AG04450 (cell line): ENCODE measurements around the gene MYH7B. TPM values are rescaled to one million over a fixed set of nuclear protein-coding genes. Genes with fewer than 3 reads are reported as not detected.

Source experiments
- CTCF ChIA-PET: fragments of 300-600, 350-600 bp; formaldehyde crosslinking; extraction: SDS; loops from one replicate; lab custom pipeline; 2022; ENCODE audit warnings: antibody characterized with exemption, inconsistent platforms; lab: Charles Lee
- POLR2A ChIA-PET: fragments of 350-600 bp; formaldehyde crosslinking; extraction: SDS; loops from one replicate; lab custom pipeline; 2021; ENCODE audit warnings: antibody characterized with exemption, inconsistent platforms; lab: Yijun Ruan, JAX
- DNase-seq: peaks from one replicate; pipeline ENCODE4 v3.0.0-alpha.2; 2011; ENCODE audit warnings: low read depth, low spot score
- H3K27ac ChIP-seq: one replicate; pipeline ENCODE4 v1.5.1; 2012; ENCODE audit warnings: low read depth, low read length, control low read depth
- H3K27me3 ChIP-seq: one replicate; pipeline ENCODE4 v1.6.0; 2012; ENCODE audit warnings: low read length; ENCODE audit not compliant: control insufficient read depth, insufficient read depth
- H3K4me3 ChIP-seq: 2 replicates; pipeline ENCODE4 v1.5.1; 2011; ENCODE audit warnings: mild to moderate bottlenecking, low read depth, low read length, control low read depth
- H3K9me3 ChIP-seq: 2 replicates; pipeline ENCODE4 v1.5.1; 2012; ENCODE audit warnings: low read length; ENCODE audit not compliant: control insufficient read depth, insufficient read depth
- polyA plus RNA-seq: library from polyadenylated mRNA; depleted of rRNA; stranded (reverse); fragments of >200 nt; gene quantifications from 2 replicates; pipeline ENCODE4 v1.2.3, GENCODE V29; 2011
- TF ChIP-seq, protein P1 (sequence below): IDR thresholded peaks from 2 replicates; pipeline ENCODE4 v1.5.1; 2011; ENCODE audit warnings: low read depth, low read length, control low read depth, inconsistent platforms

Gene MYH7B
- polyA plus RNA-seq, 1 experiment = 0.02 TPM

DNA sequence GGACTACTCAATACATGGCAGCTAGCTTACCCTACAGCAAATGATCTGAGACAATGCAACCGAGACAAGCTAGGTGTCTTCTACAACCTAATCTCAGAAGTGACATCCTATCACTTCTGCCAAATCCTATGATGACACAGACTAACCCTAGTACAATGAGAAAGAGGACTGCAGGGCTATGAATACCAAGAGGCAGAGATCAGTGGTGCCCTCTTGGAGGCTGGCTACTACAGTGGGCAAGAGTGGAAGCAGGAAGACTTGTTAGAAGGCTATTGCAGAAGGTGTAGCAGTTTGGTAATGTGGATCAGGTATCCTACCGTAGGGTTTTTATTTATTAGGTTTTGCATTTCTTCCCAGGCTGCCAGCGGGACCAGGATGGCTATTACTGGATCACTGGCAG lies 30.3 kb upstream of the MYH7B start:
- Histone ChIP-seq H3K9me3 (no peaks in the 10 kb centered on the region), H3K27me3 (no peaks in the 10 kb centered on the region), H3K4me3 (no peak overlapping the region), H3K27ac (no peak overlapping the region)
- ChIA-PET POLR2A (no interaction called here), CTCF (no interaction called here)
- TF ChIP-seq, protein P1, sequence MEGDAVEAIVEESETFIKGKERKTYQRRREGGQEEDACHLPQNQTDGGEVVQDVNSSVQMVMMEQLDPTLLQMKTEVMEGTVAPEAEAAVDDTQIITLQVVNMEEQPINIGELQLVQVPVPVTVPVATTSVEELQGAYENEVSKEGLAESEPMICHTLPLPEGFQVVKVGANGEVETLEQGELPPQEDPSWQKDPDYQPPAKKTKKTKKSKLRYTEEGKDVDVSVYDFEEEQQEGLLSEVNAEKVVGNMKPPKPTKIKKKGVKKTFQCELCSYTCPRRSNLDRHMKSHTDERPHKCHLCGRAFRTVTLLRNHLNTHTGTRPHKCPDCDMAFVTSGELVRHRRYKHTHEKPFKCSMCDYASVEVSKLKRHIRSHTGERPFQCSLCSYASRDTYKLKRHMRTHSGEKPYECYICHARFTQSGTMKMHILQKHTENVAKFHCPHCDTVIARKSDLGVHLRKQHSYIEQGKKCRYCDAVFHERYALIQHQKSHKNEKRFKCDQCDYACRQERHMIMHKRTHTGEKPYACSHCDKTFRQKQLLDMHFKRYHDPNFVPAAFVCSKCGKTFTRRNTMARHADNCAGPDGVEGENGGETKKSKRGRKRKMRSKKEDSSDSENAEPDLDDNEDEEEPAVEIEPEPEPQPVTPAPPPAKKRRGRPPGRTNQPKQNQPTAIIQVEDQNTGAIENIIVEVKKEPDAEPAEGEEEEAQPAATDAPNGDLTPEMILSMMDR = no peak
- DNase-seq = no peak

DNA sequence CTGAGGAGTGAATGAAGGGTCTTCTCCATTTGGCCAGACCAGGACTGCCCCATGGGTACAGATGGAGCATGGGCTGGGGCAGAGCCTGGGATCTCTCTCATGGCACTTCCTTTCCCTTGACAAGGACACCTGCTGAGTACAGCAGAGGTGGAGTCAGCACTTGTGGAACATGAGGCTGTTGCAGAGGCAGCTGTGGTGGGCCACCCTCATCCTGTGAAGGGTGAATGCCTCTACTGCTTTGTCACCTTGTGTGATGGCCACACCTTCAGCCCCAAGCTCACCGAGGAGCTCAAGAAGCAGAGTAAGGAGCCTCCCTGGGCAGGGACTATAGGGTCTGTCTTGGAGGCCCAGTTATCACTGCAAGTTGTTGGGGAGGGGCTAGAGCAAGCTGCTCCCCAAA lies 29.7 kb upstream of the MYH7B start:
- Histone ChIP-seq H3K9me3 (no peaks in the 10 kb centered on the region), H3K27ac (no peak overlapping the region), H3K4me3 (no peak overlapping the region), H3K27me3 (no peaks in the 10 kb centered on the region)
- ChIA-PET CTCF (no interaction called here), POLR2A (no interaction called here)
- no peak for DNase-seq
- TF ChIP-seq, protein P1 = no peak

DNA sequence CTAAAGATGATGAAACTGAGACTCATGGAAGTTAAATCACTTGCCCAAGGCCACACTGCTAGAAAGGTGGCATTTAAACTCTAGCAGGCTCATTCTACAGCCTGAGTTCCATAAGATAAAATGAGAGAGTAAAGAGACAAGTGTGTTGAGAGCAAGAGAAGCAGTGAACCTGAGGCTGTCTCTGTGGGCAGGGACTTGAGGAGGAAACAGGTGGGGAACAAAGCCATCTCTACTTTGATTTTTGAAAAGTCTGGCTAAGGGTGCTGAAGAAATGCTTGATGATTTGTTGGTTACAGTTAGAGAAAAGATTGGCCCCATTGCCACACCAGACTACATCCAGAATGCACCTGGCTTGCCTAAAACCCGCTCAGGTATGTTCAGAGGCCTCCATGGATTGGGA lies 29.1 kb upstream of the MYH7B start:
- TF ChIP-seq, protein P1 = no peak
- Histone ChIP-seq H3K27me3 (no peaks in the 10 kb centered on the region), H3K9me3 (no peaks in the 10 kb centered on the region), H3K4me3 (no peak overlapping the region), H3K27ac (no peak overlapping the region)
- ChIA-PET POLR2A (no interaction called here), CTCF (no interaction called here)
- DNase-seq = no peak

DNA sequence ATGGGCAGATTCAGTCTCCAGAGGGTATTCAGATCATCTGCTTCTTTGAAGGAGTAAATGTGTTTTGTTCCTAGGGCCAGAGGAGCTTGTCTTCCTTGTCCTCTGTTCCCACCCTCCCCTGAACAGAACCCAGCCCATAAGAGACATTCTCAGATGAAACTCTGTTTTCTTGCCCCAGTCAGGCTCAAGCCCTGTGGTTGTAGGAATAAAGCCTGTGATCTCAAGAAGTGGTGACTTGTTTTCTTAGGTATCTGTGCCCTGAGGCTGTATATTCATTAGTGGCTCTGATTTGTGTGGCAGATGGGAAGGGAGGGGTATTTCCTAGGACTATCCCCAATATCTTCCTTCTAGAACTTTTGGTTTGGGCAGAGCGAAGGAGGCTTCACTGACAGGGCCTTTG lies 27.9 kb upstream of the MYH7B start:
- no peak overlapping the region for H3K4me3 ChIP-seq
- no peak for DNase-seq
- no peak overlapping the region for H3K27ac ChIP-seq
- TF ChIP-seq, protein P1 = no peak
- no peaks in the 10 kb centered on the region for H3K27me3 ChIP-seq
- POLR2A ChIA-PET = no interaction called here
- CTCF ChIA-PET = no interaction called here
- no peaks in the 10 kb centered on the region for H3K9me3 ChIP-seq

DNA sequence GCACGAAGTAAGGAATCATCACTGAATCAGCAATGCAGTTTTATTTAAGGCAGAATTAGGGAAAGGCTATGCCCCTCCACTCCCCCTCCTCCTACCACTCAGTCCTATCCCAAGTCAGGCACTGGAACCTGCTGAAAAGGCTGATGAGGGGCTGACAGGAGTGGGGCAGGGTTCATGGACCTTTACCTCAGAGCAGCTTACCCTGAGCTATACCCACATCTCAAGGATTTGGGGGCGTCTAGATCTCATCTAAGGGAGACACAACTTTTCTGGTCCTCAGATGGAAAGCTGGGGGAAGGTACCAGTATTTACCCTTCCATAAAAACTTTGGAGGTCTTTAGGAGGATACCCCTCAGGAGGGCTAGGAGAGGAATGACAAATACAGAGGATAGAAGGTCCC lies 27.3 kb upstream of the MYH7B start:
- TF ChIP-seq, protein P1 = no peak
- Histone ChIP-seq H3K9me3 (no peaks in the 10 kb centered on the region), H3K27me3 (no peaks in the 10 kb centered on the region), H3K4me3 (no peak overlapping the region), H3K27ac (no peak overlapping the region)
- DNase-seq = no peak
- CTCF ChIA-PET = no interaction called here
- POLR2A ChIA-PET = no interaction called here
